ENCODE data around the gene KSR1. TPM values are rescaled to one million over a fixed set of nuclear protein-coding genes. Genes with fewer than 3 reads are reported as not detected.

KSR1 gene
- total and polyA plus RNA-seq, 9 of the 15 experiments (the other 6 are each of a cell fraction or from before 2014, with no cell fraction given), result 1.4 to 51.7 (median 18.4) TPM

DNA sequence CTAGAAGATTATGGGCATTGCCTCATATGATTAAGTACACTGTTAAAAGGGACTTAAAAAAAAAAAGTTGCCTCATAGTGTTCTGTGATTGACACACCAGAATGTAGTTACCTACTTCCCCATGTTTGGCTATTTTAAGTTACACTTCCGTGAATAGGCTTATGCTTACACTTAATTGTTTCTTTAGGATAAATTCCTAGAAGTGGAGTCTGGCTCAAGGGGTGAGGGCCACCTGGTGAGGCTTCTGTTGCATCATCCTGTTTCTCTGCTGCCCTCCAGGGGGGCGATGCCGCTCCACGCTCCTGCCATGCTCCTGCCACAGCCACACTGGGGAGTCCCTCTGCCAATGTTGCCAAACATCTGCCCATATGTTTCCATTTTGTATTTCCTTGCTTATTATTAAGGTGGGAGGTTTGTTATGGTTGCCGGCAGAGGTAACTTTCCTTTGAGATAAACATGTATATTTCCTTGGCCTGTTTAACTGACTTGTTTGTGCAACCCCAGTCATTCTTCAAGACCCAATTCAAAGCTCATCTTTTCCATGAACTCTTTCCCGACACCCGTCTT is 73.1 kb downstream of the KSR1 start (continued):
- TF ChIP-seq TOE1 (IDR thresholded peaks at IDR 0.05; ENCODE audit: borderline replicate concordance), result 0 out of 2 replicates have a peak, but pooled peaks have one; percentile 27
- no peak for TF ChIP-seq TOE1 (CRISPR knock-in tag; IDR thresholded peaks at IDR 0.05; ENCODE audit: borderline replicate concordance, low read depth)
- no peak for TF ChIP-seq CBX8 (IDR thresholded peaks at IDR 0.05; ENCODE audit: borderline replicate concordance, extremely low read depth, low read depth, low read length, poor library complexity, severe bottlenecking)
- TF ChIP-seq MAFK (IDR thresholded peaks at IDR 0.05; ENCODE audit: low read length), result no peak
- TF ChIP-seq GMEB1 (CRISPR knock-in tag; IDR thresholded peaks at IDR 0.05), result 0 out of 2 replicates have a peak, but pooled peaks have one; percentile 12
- peak; percentile 66 for TF ChIP-seq HMGN3 (IDR thresholded peaks at IDR 0.05; ENCODE audit: borderline replicate concordance, extremely low read depth, insufficient read length, low read depth, low read length)
- TF ChIP-seq, protein P1, sequence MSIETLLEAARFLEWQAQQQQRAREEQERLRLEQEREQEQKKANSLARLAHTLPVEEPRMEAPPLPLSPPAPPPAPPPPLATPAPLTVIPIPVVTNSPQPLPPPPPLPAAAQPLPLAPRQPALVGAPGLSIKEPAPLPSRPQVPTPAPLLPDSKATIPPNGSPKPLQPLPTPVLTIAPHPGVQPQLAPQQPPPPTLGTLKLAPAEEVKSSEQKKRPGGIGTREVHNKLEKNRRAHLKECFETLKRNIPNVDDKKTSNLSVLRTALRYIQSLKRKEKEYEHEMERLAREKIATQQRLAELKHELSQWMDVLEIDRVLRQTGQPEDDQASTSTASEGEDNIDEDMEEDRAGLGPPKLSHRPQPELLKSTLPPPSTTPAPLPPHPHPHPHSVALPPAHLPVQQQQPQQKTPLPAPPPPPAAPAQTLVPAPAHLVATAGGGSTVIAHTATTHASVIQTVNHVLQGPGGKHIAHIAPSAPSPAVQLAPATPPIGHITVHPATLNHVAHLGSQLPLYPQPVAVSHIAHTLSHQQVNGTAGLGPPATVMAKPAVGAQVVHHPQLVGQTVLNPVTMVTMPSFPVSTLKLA (conservative IDR thresholded peaks at IDR 0.05), result peak in 1 of 2 experiments; percentile 54; a peak in 2 of 4 replicates
- peak; percentile 93 for TF ChIP-seq JUND (IDR thresholded peaks at IDR 0.05; ENCODE audit: borderline replicate concordance, low read depth, low read length)
- peak; percentile 86; the same call in 1 of the 3 replicates for TF ChIP-seq JUND (tag; IDR thresholded peaks at IDR 0.05; ENCODE audit: borderline replicate concordance, low read depth, low read length)
- TF ChIP-seq KAT2B (IDR thresholded peaks at IDR 0.05; ENCODE audit: low read depth, low read length), result no peak
- TF ChIP-seq EP300 (IDR thresholded peaks at IDR 0.05; ENCODE audit: low read length), result peak; percentile 93
- 0 out of 2 replicates have a peak, but pooled peaks have one; percentile 13 for TF ChIP-seq JUNB (CRISPR knock-in tag; conservative IDR thresholded peaks at IDR 0.05)
- no peak for TF ChIP-seq ZNF121 (CRISPR knock-in tag; conservative IDR thresholded peaks at IDR 0.05)
- no peak for TF ChIP-seq DACH1 (IDR thresholded peaks at IDR 0.05; ENCODE audit: partially characterized antibody)
- no peak for TF ChIP-seq FIP1L1 (IDR thresholded peaks at IDR 0.05; ENCODE audit: low read depth, low read length, poor library complexity, severe bottlenecking)
- no peak for TF ChIP-seq GABPB1 (CRISPR knock-in tag; IDR thresholded peaks at IDR 0.05)
- TF ChIP-seq, protein P2, sequence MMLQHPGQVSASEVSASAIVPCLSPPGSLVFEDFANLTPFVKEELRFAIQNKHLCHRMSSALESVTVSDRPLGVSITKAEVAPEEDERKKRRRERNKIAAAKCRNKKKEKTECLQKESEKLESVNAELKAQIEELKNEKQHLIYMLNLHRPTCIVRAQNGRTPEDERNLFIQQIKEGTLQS (IDR thresholded peaks at IDR 0.05), result peak; percentile 99
- TF ChIP-seq, protein P2 (CRISPR knock-in tag; conservative IDR thresholded peaks at IDR 0.05), result peak; percentile 49; the same call in 1 of the 2 replicates
- no peak for TF ChIP-seq ZNF174 (CRISPR knock-in tag; IDR thresholded peaks at IDR 0.05)
- TF ChIP-seq NFATC3 (IDR thresholded peaks at IDR 0.05), result 0 out of 2 replicates have a peak, but pooled peaks have one; percentile 21
- TF ChIP-seq CSDE1 (IDR thresholded peaks at IDR 0.05), result no peak
- peak; percentile 62 for TF ChIP-seq ZNF79 (CRISPR knock-in tag; IDR thresholded peaks at IDR 0.05; ENCODE audit: low read depth)
- peak; percentile 90 to 99; a peak in 3 of 4 replicates for TF ChIP-seq SRF (CRISPR knock-in tag; IDR thresholded peaks at IDR 0.05)
